ENCODE measurements around the gene GP9.

GP9 gene

GRCh38 chr3:129060276-129061022 lies at the start of gene GP9:
Gene GP9, plus strand, starts transcription at chr3:129060779. Its CDS starts 961 bp downstream, at chr3:129061740.
- no peak for DNase-seq

GRCh38 chr3:129013491-129013891 lies 47.1 kb upstream of the GP9 start:
- DNase-seq = peak in 1 of 2 experiments; percentile 23

GRCh38 chr3:129014148-129014547 lies 46.4 kb upstream of the GP9 start:
- no peak for DNase-seq

GRCh38 chr3:129014793-129015345 lies 45.7 kb upstream of the GP9 start:
- DNase-seq = no peak

GRCh38 chr3:129015388-129016105 lies 45.0 kb upstream of the GP9 start:
- no peak for DNase-seq

- no peak for DNase-seq
These were observed 44.2 kb upstream of the GP9 start for GRCh38 chr3:129016356-129016719.

GRCh38 chr3:129016720-129017483 lies 43.7 kb upstream of the GP9 start:
- DNase-seq = no peak

GRCh38 chr3:129017484-129017899 lies 43.1 kb upstream of the GP9 start:
- no peak for DNase-seq

- no peak for DNase-seq
These were observed 42.3 kb upstream of the GP9 start for GRCh38 chr3:129018271-129018670.

GRCh38 chr3:129018751-129019150 lies 41.8 kb upstream of the GP9 start:
- no peak for DNase-seq

- DNase-seq = no peak
These were observed 41.3 kb upstream of the GP9 start for GRCh38 chr3:129019266-129019665.

- DNase-seq = no peak
These were observed 39.9 kb upstream of the GP9 start for GRCh38 chr3:129020691-129021090.

- no peak for DNase-seq
These were observed 39.4 kb upstream of the GP9 start for GRCh38 chr3:129021140-129021551.

- no peak for DNase-seq
These were observed 38.2 kb upstream of the GP9 start for GRCh38 chr3:129022114-129023007.

- no peak for DNase-seq
These were observed 37.6 kb upstream of the GP9 start for GRCh38 chr3:129023008-129023358.

GRCh38 chr3:129023909-129024308 lies 36.7 kb upstream of the GP9 start:
- peak; percentile 17 to 39 for DNase-seq

- DNase-seq = no peak
These were observed 35.5 kb upstream of the GP9 start for GRCh38 chr3:129025108-129025507.

- DNase-seq = no peak
These were observed 34.7 kb upstream of the GP9 start for GRCh38 chr3:129025691-129026435.

- DNase-seq = peak; percentile 43 to 75
These were observed 33.6 kb upstream of the GP9 start for GRCh38 chr3:129026728-129027543.

GRCh38 chr3:129027544-129027880 lies 33.1 kb upstream of the GP9 start:
- DNase-seq = no peak

GRCh38 chr3:129028866-129029265 lies 31.7 kb upstream of the GP9 start:
- no peak for DNase-seq

All from SW 1271 (cell line).